Neural progenitor cell (in vitro differentiated cells): ENCODE data around the gene SCAPER. TPM values are rescaled to one million over a fixed set of nuclear protein-coding genes. Genes with fewer than 3 reads are reported as not detected.

Source experiments
- DNase-seq: peaks from one replicate; pipeline ENCODE4 v3.0.0-alpha.2; 2016; ENCODE audit warnings: low spot score
- H2AFZ ChIP-seq: fragments of 200-600 bp; sonication (generic); replicated peaks from 2 replicates; pipeline ENCODE4 v1.6.1; 2016; ENCODE audit warnings: antibody characterized with exemption
- H3F3A ChIP-seq: fragments of 200-600 bp; sonication (generic); 2 replicates; pipeline ENCODE4 v1.6.1; 2016; ENCODE audit warnings: antibody characterized with exemption, low read depth
- H3K27ac ChIP-seq: fragments of 200-600 bp; sonication (generic); 2 replicates; pipeline ENCODE4 v1.5.1; 2016; ENCODE audit warnings: mild to moderate bottlenecking
- H3K27me3 ChIP-seq: fragments of 200-600 bp; sonication (generic); 2 replicates; pipeline ENCODE4 v1.6.1; 2016; ENCODE audit warnings: mild to moderate bottlenecking, moderate library complexity
- H3K36me3 ChIP-seq: fragments of 200-600 bp; sonication (generic); 2 replicates; pipeline ENCODE4 v1.5.1; 2016
- H3K4me1 ChIP-seq: fragments of 200-600 bp; sonication (generic); 2 replicates; pipeline ENCODE4 v1.6.1; 2016; ENCODE audit warnings: mixed run types
- H3K4me2 ChIP-seq: fragments of 200-600 bp; sonication (generic); 2 replicates; pipeline ENCODE4 v1.6.1; 2016
- H3K4me3 ChIP-seq: fragments of 200-600 bp; sonication (generic); 2 replicates; pipeline ENCODE4 v1.5.1; 2016
- H3K79me2 ChIP-seq: fragments of 200-600 bp; sonication (generic); 2 replicates; pipeline ENCODE4 v1.6.1; 2016; ENCODE audit warnings: low read depth
- H3K9ac ChIP-seq: fragments of 200-600 bp; sonication (generic); 2 replicates; pipeline ENCODE4 v1.6.1; 2016
- H3K9me3 ChIP-seq: fragments of 200-600 bp; sonication (generic); 2 replicates; pipeline ENCODE4 v1.5.1; 2016; ENCODE audit warnings: low read depth
- H4K20me1 ChIP-seq: fragments of 200-600 bp; sonication (generic); 2 replicates; pipeline ENCODE4 v1.6.1; 2016; ENCODE audit warnings: low read depth
- H3K27ac Mint-ChIP-seq: 3 replicates; pipeline ENCODE4 v1.8.0; 2021; ENCODE audit warnings: mixed read lengths
- H3K27me3 Mint-ChIP-seq: 2 replicates; pipeline ENCODE4 v1.8.0; 2022; ENCODE audit warnings: low read depth, mild to moderate bottlenecking, inconsistent platforms, moderate library complexity, mixed read lengths; ENCODE audit not compliant: insufficient read depth
- H3K36me3 Mint-ChIP-seq: 3 replicates; pipeline ENCODE4 v1.8.0; 2021; ENCODE audit warnings: mixed read lengths
- H3K4me1 Mint-ChIP-seq: 3 replicates; pipeline ENCODE4 v1.8.0; 2021; ENCODE audit warnings: mixed read lengths
- H3K4me3 Mint-ChIP-seq: 3 replicates; pipeline ENCODE4 v1.8.0; 2021; ENCODE audit warnings: mild to moderate bottlenecking, moderate library complexity, mixed read lengths
- H3K9me3 Mint-ChIP-seq: 3 replicates; pipeline ENCODE4 v1.8.0; 2020; ENCODE audit warnings: mixed read lengths
- EZH2 ChIP-seq: fragments of 200-600 bp; sonication (generic); IDR thresholded peaks from 2 replicates; pipeline ENCODE4 v1.6.1; 2017; ENCODE audit warnings: antibody characterized with exemption, mild to moderate bottlenecking, moderate library complexity
- EZH2phosphoT487 ChIP-seq: fragments of 200-600 bp; sonication (generic); IDR thresholded peaks from 2 replicates; pipeline ENCODE4 v1.6.1; 2017; ENCODE audit warnings: antibody characterized with exemption
- total RNA-seq: library from RNA; depleted of rRNA; stranded (reverse); fragments of >200 nt; gene quantifications from 2 replicates; pipeline ENCODE4 v1.2.3, GENCODE V29; 2015; ENCODE audit warnings: low replicate concordance
- TF ChIP-seq, protein P1 (sequence below): fragments of 200-600 bp; sonication (generic); IDR thresholded peaks from 2 replicates; pipeline ENCODE4 v1.5.1; 2017; ENCODE audit warnings: antibody characterized with exemption, mild to moderate bottlenecking

SCAPER gene
- total RNA-seq, 1 donor from 2014 or later: 20.4 TPM

DNA sequence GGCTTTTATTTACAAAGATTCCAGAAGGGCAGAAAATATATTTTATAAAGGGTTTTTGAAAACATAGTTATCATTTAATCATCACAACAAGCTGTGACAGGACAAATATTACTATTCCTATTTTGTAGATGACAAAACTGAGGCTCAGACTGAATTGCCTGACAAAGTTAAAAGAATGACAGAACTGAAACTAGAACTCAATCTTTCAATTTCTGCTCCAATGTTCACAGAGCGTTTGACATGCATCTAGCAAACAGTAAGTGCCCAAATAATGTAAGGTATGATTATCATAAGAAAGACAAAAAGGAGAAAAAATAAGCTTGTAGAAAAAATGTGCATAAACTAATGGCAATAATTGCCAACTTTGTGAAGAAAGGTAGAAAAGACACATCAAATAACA, 61.9 kb downstream of the SCAPER start:
- no peaks in the 10 kb centered on the region for H4K20me1 ChIP-seq
- H3K4me3 Mint-ChIP-seq: no peak overlapping the region
- H2AFZ ChIP-seq: no peak overlapping the region
- no peaks in the 10 kb centered on the region for H3K36me3 Mint-ChIP-seq
- no peaks in the 10 kb centered on the region for H3K27me3 ChIP-seq
- peaks cover 2% of the 10 kb centered on the region for H3K9me3 Mint-ChIP-seq
- no peaks in the 10 kb centered on the region for H3K27me3 Mint-ChIP-seq
- H3K27ac ChIP-seq: no peak overlapping the region
- H3K79me2 ChIP-seq: no peaks in the 10 kb centered on the region
- H3K9ac ChIP-seq: no peak overlapping the region
- H3K9me3 ChIP-seq: no peaks in the 10 kb centered on the region
- no peak overlapping the region for H3K27ac Mint-ChIP-seq
- no peaks in the 10 kb centered on the region for H3K36me3 ChIP-seq
- H3F3A ChIP-seq: no peaks in the 10 kb centered on the region
- H3K4me1 ChIP-seq: no peaks in the 10 kb centered on the region
- no peaks in the 10 kb centered on the region for H3K4me1 Mint-ChIP-seq
- no peak for DNase-seq
- no peak overlapping the region for H3K4me2 ChIP-seq
- H3K4me3 ChIP-seq: no peak overlapping the region
- TF ChIP-seq, protein P1, sequence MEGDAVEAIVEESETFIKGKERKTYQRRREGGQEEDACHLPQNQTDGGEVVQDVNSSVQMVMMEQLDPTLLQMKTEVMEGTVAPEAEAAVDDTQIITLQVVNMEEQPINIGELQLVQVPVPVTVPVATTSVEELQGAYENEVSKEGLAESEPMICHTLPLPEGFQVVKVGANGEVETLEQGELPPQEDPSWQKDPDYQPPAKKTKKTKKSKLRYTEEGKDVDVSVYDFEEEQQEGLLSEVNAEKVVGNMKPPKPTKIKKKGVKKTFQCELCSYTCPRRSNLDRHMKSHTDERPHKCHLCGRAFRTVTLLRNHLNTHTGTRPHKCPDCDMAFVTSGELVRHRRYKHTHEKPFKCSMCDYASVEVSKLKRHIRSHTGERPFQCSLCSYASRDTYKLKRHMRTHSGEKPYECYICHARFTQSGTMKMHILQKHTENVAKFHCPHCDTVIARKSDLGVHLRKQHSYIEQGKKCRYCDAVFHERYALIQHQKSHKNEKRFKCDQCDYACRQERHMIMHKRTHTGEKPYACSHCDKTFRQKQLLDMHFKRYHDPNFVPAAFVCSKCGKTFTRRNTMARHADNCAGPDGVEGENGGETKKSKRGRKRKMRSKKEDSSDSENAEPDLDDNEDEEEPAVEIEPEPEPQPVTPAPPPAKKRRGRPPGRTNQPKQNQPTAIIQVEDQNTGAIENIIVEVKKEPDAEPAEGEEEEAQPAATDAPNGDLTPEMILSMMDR: no peak
- TF ChIP-seq EZH2phosphoT487 (no peak), EZH2 (no peak)

DNA sequence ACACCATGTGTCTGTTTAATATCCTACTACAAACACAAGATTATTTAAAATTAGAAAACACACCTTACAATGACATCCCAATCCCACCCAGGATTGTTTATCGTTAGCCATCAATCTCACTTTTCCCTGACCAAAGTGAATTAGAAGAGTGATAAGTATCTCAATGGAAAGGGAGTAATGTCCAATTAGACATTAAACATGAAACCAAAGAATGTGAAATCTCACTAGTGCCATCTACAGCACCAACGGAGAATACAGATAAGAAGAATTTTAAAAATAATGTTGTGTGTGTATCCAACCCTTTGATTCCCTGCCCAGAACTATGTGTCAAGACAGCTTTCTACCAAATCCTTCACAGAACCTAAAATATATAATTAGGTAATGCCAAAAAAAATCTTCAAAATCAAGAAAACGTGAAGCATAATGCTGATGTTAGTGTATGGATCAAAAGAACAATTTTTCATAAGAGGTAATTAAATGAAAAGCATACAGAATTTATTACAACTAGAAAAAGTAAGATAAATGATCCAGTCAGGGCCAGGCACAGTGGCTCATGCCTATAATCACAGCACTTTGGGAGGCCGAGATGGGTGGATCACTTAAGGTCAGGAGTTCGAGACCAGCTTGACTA, 64.2 kb downstream of the SCAPER start:
- Histone ChIP-seq H3K9me3 (no peaks in the 10 kb centered on the region), H3K36me3 (no peaks in the 10 kb centered on the region), H3K27me3 (no peaks in the 10 kb centered on the region), H3K9ac (no peak overlapping the region), H3K4me2 (no peak overlapping the region), H3F3A (no peaks in the 10 kb centered on the region), H2AFZ (no peak overlapping the region), H3K27ac (no peak overlapping the region), H3K79me2 (no peaks in the 10 kb centered on the region), H4K20me1 (no peaks in the 10 kb centered on the region), H3K4me1 (no peaks in the 10 kb centered on the region), H3K4me3 (no peak overlapping the region)
- TF ChIP-seq EZH2 (no peak), EZH2phosphoT487 (no peak)
- TF ChIP-seq, protein P1: peak; percentile 67
- DNase-seq: peak; percentile 22
- H3K27ac Mint-ChIP-seq: no peak overlapping the region
- H3K9me3 Mint-ChIP-seq: peaks cover 3% of the 10 kb centered on the region
- no peak overlapping the region for H3K4me3 Mint-ChIP-seq
- peaks cover 2% of the 10 kb centered on the region for H3K36me3 Mint-ChIP-seq
- no peaks in the 10 kb centered on the region for H3K27me3 Mint-ChIP-seq
- H3K4me1 Mint-ChIP-seq: no peaks in the 10 kb centered on the region

DNA sequence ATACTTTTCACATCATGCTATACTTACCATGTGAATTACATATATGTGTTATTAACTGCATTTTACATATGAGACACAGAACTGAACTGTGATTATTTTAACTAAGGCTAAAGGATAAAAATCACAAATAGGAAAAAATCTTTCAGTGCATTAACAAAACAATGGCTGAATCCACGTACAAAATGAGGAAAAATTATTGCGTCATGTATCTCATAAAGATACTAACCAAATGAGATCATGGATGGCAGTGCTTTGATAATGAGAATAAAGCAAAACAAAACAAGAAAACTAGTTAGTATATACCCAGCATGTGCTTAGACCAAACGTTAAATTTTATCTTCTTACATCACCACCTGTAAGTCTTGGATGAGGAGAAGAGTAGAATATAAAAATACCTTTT, 66.0 kb downstream of the SCAPER start:
- H3K4me1 ChIP-seq: no peaks in the 10 kb centered on the region
- DNase-seq: no peak
- H3K27ac ChIP-seq: no peak overlapping the region
- Mint-ChIP-seq H3K36me3 (peaks cover 8% of the 10 kb centered on the region), H3K27me3 (no peaks in the 10 kb centered on the region), H3K4me1 (no peaks in the 10 kb centered on the region), H3K27ac (no peak overlapping the region), H3K9me3 (peaks cover 8% of the 10 kb centered on the region), H3K4me3 (no peak overlapping the region)
- no peaks in the 10 kb centered on the region for H3K36me3 ChIP-seq
- H3K4me3 ChIP-seq: no peak overlapping the region
- no peaks in the 10 kb centered on the region for H4K20me1 ChIP-seq
- TF ChIP-seq, protein P1: no peak
- TF ChIP-seq EZH2phosphoT487 (no peak), EZH2 (no peak)
- H3K79me2 ChIP-seq: no peaks in the 10 kb centered on the region
- no peaks in the 10 kb centered on the region for H3F3A ChIP-seq
- no peak overlapping the region for H2AFZ ChIP-seq
- no peaks in the 10 kb centered on the region for H3K27me3 ChIP-seq
- no peak overlapping the region for H3K9ac ChIP-seq
- no peaks in the 10 kb centered on the region for H3K9me3 ChIP-seq
- no peak overlapping the region for H3K4me2 ChIP-seq
